Activated T-cell treated with anti-CD3 and anti-CD28 coated beads, Interleukin-2, amount 50 U/mL, for 24 hours (primary cell): ENCODE data around the gene CYP39A1.

Experiments
- DNase-seq: peaks from one replicate; pipeline ENCODE4 v3.0.0-alpha.2; 2020
- H3K27ac Mint-ChIP-seq: 2 replicates; pipeline ENCODE4 v1.8.0; 2020; ENCODE audit warnings: mild to moderate bottlenecking, mixed read lengths
- H3K27me3 Mint-ChIP-seq: 2 replicates; pipeline ENCODE4 v1.8.0; 2020; ENCODE audit warnings: mixed read lengths
- H3K36me3 Mint-ChIP-seq: 2 replicates; pipeline ENCODE4 v1.8.0; 2020; ENCODE audit warnings: low read depth, mixed read lengths
- H3K4me1 Mint-ChIP-seq: 2 replicates; pipeline ENCODE4 v1.8.0; 2020; ENCODE audit warnings: low read depth, mixed read lengths
- H3K4me3 Mint-ChIP-seq: 2 replicates; pipeline ENCODE4 v1.8.0; 2020; ENCODE audit warnings: mild to moderate bottlenecking, moderate library complexity, mixed read lengths
- H3K9me3 Mint-ChIP-seq: 2 replicates; pipeline ENCODE4 v1.8.0; 2020; ENCODE audit warnings: mixed read lengths

CYP39A1 gene

DNA sequence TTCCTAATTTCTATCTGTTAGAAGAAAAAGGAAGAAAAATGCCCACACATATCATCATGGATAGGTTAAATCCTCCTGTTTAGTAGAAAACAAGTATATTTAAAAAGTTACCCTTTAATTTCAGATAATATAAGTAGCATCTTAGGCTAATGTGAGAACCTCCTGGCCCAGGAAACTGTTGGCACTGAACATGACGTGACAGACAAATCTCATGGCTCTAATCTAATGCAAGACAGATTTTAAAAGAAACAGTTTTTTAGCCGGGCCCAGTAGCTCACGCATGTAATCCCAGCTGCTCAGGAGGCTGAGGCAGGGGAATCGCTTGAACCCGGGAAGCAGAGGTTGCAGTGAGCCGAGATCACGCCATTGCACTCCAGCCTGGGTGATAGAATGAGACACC is 22.9 kb downstream of the CYP39A1 start:
- no peak overlapping the region for H3K27ac Mint-ChIP-seq
- peaks cover 15% of the 10 kb centered on the region for H3K27me3 Mint-ChIP-seq
- peaks cover 4% of the 10 kb centered on the region for H3K4me1 Mint-ChIP-seq
- no peaks in the 10 kb centered on the region for H3K36me3 Mint-ChIP-seq
- no peaks in the 10 kb centered on the region for H3K9me3 Mint-ChIP-seq
- H3K4me3 Mint-ChIP-seq: no peak overlapping the region
- DNase-seq: no peak

DNA sequence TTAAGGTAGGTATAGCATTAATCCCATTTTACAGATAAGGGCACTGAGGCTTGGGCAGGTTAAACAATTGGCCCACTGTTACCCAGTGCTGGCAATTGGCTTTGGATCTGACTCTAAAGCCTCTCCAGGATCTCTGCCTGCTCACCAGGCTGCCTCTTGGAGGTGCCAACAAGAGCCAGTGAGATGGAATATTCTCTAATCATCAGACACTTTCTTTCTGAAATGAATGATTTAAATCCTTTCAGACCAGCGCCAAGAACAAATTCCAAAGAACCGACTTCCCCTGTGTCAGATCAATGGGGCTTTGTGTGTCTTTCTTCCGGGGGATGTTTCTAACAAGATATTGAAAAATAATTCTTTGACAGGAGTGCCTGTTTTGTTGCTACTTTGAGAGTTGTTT is 23.6 kb downstream of the CYP39A1 start:
- no peak overlapping the region for H3K27ac Mint-ChIP-seq
- DNase-seq: no peak
- no peak overlapping the region for H3K4me3 Mint-ChIP-seq
- H3K4me1 Mint-ChIP-seq: peaks cover 4% of the 10 kb centered on the region
- no peaks in the 10 kb centered on the region for H3K36me3 Mint-ChIP-seq
- peaks cover 16% of the 10 kb centered on the region for H3K27me3 Mint-ChIP-seq
- no peaks in the 10 kb centered on the region for H3K9me3 Mint-ChIP-seq

DNA sequence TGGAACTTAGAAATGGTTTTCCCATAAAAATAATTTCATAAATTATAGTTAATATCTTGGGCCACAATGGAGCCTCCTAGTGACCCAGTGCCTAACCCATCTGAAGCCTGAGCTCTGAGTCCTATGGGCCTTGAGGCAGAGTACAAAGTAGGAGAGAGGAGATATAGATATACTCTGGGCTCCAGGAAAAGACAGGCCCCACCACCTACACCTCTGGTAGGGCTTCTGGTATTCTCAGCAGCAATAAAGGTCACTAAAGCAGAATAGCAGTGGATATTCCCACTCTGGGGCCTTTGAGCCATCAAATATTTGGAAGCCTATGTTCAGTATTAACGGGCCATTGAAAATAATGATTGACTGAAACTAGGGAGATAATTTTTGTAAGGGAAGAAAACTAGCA is 24.1 kb downstream of the CYP39A1 start:
- no peak overlapping the region for H3K27ac Mint-ChIP-seq
- H3K9me3 Mint-ChIP-seq: no peaks in the 10 kb centered on the region
- no peak overlapping the region for H3K4me3 Mint-ChIP-seq
- DNase-seq: no peak
- H3K36me3 Mint-ChIP-seq: no peaks in the 10 kb centered on the region
- peaks cover 4% of the 10 kb centered on the region for H3K4me1 Mint-ChIP-seq
- H3K27me3 Mint-ChIP-seq: peaks cover 19% of the 10 kb centered on the region

DNA sequence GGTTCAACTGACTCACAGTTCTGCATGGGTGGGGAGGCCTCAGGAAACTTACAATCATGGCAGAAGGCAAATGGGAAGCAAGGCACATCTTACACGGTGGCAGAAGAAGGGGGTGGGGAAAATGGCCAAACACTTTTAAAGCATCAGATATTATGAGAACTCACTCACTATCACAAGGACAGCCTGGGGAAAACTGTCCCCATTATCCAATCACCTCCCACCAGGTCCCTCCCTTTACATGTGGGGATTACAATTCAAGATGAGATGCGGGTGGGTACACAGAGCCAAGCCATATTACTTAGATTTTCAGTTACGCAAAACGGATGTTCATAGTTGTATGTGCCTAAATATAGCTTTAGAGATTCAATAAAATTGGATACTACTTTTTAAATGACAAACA is 25.6 kb downstream of the CYP39A1 start:
- no peak overlapping the region for H3K4me3 Mint-ChIP-seq
- no peak for DNase-seq
- peaks cover 4% of the 10 kb centered on the region for H3K4me1 Mint-ChIP-seq
- H3K27me3 Mint-ChIP-seq: peaks cover 27% of the 10 kb centered on the region
- H3K36me3 Mint-ChIP-seq: no peaks in the 10 kb centered on the region
- H3K27ac Mint-ChIP-seq: no peak overlapping the region
- H3K9me3 Mint-ChIP-seq: no peaks in the 10 kb centered on the region

DNA sequence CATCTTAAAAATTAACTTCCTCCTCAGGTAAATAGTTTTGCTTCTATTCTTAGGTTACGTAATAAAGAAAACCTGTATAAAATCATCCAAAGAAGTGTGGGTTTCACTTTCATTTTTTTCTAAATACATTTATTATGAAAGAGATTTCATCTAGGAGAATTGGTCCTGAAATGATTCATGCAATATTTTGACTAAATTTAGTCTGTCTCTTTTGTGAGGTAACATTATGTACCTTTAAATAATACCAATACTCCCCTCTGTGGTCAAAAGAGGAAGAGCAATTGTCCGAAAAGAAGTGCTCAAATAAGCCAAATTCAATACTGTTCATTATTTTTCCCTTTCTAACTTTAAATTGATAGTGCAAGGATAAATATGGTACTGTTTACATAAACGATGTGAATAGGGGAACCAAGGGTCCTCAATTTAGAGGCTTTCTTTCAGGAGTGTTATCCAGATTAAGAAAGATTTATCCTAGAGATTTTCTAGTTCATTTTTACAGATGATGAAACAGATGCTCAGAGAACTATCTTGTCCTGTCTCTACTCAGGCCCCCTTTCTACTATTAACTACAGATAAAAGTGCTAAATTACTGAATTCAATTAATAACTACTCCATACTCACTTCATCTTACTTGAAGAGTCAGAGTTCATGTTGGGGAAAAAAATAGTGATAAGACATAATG is 26.2 kb downstream of the CYP39A1 start:
- H3K4me3 Mint-ChIP-seq: no peak overlapping the region
- H3K4me1 Mint-ChIP-seq: peaks cover 4% of the 10 kb centered on the region
- peaks cover 26% of the 10 kb centered on the region for H3K27me3 Mint-ChIP-seq
- DNase-seq: no peak
- H3K9me3 Mint-ChIP-seq: no peaks in the 10 kb centered on the region
- no peaks in the 10 kb centered on the region for H3K36me3 Mint-ChIP-seq
- H3K27ac Mint-ChIP-seq: no peak overlapping the region

DNA sequence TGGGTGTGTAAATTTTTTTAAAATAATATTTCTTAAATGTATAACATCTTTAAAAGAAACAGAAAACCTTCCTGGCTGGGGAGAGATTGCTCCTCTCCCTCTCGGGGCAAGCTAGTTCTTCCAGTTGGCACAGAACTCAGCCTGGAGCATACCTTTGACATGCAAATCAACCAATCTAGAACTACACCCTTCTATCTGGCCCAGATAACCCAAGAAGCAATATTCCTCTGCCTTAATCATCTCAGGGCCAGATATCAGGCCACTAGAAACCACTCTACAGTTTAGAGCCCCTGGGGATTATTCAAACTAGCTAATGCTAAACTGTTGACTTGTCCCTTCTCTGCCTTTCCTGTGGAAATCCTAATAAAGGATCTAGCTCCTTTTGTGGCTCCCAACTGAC is 33.9 kb downstream of the CYP39A1 start:
- H3K36me3 Mint-ChIP-seq: no peaks in the 10 kb centered on the region
- no peak for DNase-seq
- no peak overlapping the region for H3K4me3 Mint-ChIP-seq
- no peak overlapping the region for H3K27ac Mint-ChIP-seq
- no peaks in the 10 kb centered on the region for H3K9me3 Mint-ChIP-seq
- peaks cover 55% of the 10 kb centered on the region for H3K27me3 Mint-ChIP-seq
- H3K4me1 Mint-ChIP-seq: no peaks in the 10 kb centered on the region

DNA sequence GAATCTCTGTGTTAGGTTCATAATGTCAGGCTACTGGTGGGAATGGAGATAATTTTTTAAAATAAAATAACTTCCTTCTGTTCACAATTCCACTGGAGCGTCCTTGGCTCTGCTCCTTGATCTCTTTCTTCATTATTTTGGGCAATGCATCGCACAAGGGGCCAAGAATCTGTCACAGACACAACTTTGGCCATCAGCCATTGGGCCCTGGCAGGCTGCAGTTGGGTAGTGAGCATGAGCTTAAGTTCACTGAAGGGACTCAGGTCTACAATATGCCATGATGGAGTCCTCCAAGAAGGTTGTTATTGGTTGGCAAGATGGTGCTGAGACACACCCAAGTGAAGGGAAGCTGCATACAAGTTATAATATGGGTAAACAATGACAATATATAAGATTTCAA is 40.0 kb downstream of the CYP39A1 start:
- Mint-ChIP-seq H3K4me1 (no peaks in the 10 kb centered on the region), H3K36me3 (no peaks in the 10 kb centered on the region), H3K27me3 (peaks cover 27% of the 10 kb centered on the region), H3K27ac (no peak overlapping the region), H3K9me3 (no peaks in the 10 kb centered on the region), H3K4me3 (no peak overlapping the region)
- no peak for DNase-seq

DNA sequence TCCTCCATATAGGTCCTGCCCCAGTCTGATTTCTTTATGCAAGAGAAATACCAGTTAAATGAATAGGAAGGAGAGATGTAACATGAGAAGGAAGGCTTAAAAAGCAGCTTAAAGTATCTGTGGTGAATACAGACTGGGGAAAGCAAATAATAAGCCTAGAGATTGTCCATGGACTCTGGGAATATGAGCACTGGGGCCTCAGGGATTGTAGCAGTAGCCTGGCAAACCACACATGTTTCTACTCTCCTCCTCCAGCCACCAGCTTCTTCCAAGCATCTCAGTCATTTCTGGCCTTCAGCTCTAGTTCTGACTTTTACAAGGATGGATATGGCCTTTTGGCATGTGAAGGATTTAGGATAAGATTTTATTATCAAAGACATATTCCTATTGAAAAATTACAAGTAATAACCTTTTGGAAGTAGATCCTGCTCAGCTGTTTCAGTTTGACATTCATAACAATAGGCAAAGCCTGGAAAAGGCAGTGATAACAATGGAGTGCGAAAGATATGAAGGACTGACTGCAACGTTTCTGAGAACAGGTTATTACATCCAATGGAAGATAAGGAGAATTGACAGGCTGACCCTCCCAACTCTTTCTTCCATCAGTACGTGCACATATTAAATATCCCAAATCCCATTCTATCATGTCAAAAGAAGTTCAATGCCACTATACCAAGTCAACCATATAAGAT is 41.6 kb downstream of the CYP39A1 start:
- H3K27ac Mint-ChIP-seq: no peak overlapping the region
- no peaks in the 10 kb centered on the region for H3K9me3 Mint-ChIP-seq
- H3K4me1 Mint-ChIP-seq: no peaks in the 10 kb centered on the region
- peaks cover 21% of the 10 kb centered on the region for H3K27me3 Mint-ChIP-seq
- no peak overlapping the region for H3K4me3 Mint-ChIP-seq
- no peak for DNase-seq
- no peaks in the 10 kb centered on the region for H3K36me3 Mint-ChIP-seq

DNA sequence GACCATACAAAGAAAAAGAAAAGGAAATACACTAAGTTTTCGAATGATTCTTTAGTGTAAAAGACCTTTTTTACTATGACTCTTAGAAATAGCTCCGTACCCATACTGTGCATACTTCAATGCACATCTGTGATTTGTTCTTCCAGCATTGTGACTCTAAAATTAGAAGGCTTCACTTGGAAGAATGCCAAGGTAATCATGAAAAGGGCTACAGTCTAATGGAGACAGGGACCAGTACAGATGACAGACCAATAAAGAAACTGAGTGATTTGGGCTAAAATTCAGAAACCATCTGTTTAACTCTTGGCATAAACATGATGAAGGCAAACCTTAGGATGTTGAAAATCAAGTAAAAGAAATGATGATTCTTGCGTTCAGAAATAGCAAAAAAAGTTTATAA is 46.3 kb downstream of the CYP39A1 start:
- H3K9me3 Mint-ChIP-seq: no peaks in the 10 kb centered on the region
- H3K27me3 Mint-ChIP-seq: peaks cover 23% of the 10 kb centered on the region
- no peak overlapping the region for H3K27ac Mint-ChIP-seq
- DNase-seq: no peak
- H3K36me3 Mint-ChIP-seq: no peaks in the 10 kb centered on the region
- no peak overlapping the region for H3K4me3 Mint-ChIP-seq
- H3K4me1 Mint-ChIP-seq: no peaks in the 10 kb centered on the region

DNA sequence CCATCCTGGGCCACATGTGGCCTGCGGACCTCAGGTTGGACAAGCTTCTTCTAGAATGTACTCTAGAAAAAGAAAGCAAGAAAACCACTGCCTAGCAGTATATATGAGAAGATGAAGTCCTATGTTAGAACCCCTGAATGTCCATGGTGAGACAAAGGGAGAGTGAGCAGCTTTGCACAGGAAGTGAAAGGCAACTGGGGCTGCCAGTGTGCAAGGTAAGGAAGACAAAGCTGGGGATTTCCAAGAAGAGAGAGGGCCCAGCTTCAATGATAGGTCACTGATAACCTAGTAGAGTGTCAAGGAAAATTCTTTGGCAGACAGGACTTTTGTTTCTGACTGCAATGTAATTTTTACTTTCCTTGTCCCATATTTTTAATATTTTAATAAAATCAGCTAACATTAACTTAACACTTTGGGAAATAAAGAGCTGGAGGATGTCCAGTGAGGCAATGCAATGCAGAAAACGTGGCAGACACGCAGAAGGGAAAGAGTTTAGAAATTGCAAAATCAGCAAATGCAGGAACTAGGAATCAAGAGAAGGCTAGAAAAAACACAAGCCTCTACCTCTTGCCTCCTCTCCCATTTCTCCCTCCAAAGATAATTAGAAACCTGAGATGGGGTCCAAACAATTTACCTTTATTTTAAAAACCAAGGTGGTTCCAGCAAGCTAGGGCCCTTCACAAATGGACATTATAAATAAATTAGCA is 47.4 kb downstream of the CYP39A1 start:
- H3K36me3 Mint-ChIP-seq: no peaks in the 10 kb centered on the region
- peaks cover 34% of the 10 kb centered on the region for H3K27me3 Mint-ChIP-seq
- no peaks in the 10 kb centered on the region for H3K9me3 Mint-ChIP-seq
- no peaks in the 10 kb centered on the region for H3K4me1 Mint-ChIP-seq
- H3K4me3 Mint-ChIP-seq: no peak overlapping the region
- no peak overlapping the region for H3K27ac Mint-ChIP-seq
- DNase-seq: no peak

DNA sequence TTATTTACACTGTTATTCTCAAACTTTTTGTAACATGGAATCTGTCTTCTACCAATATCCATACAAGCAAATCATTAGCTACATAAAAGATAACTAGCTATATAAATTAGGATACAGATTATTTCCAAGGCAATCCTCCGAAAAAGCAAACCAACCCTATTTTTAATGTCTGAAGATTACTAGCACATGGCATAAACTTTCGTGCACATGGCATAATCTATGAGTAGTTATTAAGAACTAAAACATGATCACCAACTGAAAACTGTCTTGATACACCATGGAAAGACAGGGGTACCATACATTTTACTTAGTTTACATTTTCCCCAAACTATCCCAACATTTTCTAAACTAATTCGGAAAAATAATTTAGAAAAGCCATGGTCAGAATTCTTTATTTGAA is 54.4 kb downstream of the CYP39A1 start:
- Mint-ChIP-seq H3K36me3 (no peaks in the 10 kb centered on the region), H3K4me3 (no peak overlapping the region), H3K27me3 (peaks cover 31% of the 10 kb centered on the region), H3K27ac (no peak overlapping the region), H3K4me1 (peaks cover 2% of the 10 kb centered on the region), H3K9me3 (peaks cover 5% of the 10 kb centered on the region)
- DNase-seq: no peak

DNA sequence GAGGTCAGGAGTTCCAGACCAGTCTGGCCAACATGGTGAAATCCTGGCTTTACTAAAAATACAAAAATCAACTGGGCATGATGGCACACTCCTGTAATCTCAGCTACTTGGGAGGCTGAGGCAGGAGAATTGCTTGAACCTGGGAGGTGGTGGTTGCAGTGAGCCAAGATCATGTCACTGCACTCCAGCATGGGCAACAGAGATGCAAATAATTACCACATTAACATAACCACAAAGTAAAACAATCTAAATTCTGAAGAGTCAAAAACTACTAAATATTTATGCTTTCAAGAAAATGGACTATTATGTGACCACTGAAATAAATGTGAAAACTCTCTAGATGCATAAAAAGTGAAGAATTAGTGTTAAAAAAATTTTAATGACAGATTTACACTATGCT is 59.9 kb downstream of the CYP39A1 start:
- DNase-seq: no peak
- H3K4me1 Mint-ChIP-seq: peaks cover 2% of the 10 kb centered on the region
- no peak overlapping the region for H3K4me3 Mint-ChIP-seq
- H3K27ac Mint-ChIP-seq: no peak overlapping the region
- H3K36me3 Mint-ChIP-seq: no peaks in the 10 kb centered on the region
- peaks cover 5% of the 10 kb centered on the region for H3K9me3 Mint-ChIP-seq
- H3K27me3 Mint-ChIP-seq: peaks cover 32% of the 10 kb centered on the region

DNA sequence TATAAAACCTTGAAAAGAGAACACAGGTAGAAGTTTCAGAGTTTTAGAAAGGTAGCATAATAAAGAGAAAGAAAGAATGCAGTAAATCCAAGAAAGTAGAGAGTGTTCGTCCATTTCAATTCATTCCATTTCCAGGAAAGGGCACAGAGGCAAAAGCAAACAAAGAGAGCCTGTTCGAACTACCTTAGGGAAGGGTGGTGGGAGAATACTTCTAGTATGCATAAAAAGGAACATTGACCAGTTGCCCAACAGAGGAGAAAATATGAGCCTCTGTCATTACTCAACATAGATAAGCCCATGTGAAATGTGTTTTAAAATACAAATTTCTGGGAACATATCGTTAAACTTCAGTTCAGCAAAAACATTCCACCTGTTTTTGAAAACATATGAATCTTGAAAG is 60.6 kb downstream of the CYP39A1 start:
- Mint-ChIP-seq H3K27ac (no peak overlapping the region), H3K27me3 (peaks cover 29% of the 10 kb centered on the region), H3K4me3 (no peak overlapping the region), H3K36me3 (no peaks in the 10 kb centered on the region), H3K4me1 (peaks cover 2% of the 10 kb centered on the region), H3K9me3 (peaks cover 5% of the 10 kb centered on the region)
- no peak for DNase-seq

DNA sequence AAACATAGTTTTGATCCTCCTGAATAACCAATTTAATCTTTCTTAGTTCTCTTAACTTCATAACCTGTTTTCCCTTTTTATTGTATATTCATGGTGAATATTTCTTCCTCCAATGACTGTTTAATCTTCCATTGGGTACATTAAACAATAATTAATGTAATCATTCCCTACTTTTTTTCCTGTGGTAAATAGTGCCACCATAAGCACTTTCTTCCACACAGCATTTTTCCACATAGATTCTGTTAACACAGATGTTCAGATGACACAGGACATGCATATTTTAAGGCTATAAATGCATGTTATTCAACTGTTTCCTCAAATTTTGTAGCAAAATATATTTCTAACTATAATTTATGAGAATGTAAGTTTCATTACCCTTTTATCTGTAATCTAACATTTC is 61.9 kb downstream of the CYP39A1 start:
- Mint-ChIP-seq H3K27ac (no peak overlapping the region), H3K36me3 (no peaks in the 10 kb centered on the region)
- no peak for DNase-seq

DNA sequence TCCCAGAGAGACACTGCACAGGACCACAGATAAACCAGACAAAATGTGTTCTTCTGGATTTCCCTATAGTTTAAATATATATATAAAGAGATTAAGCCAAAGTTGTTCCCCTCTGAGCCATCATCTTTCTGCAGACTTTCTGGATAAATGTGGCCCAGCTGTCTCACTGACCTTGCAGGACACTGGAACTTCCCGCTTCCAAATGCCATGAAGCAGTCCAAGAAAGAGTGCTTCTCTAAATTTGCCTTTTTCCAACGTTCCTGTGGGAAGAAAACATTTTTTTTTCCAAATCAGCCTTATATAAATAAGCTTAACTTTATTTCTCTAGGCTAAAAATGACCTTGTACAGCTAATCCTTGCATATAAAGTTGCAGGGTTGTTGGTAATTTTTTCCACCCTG is 65.7 kb downstream of the CYP39A1 start:
- H3K9me3 Mint-ChIP-seq: no peaks in the 10 kb centered on the region
- H3K27me3 Mint-ChIP-seq: peaks cover 40% of the 10 kb centered on the region
- H3K4me1 Mint-ChIP-seq: no peaks in the 10 kb centered on the region
- H3K36me3 Mint-ChIP-seq: no peaks in the 10 kb centered on the region
- H3K27ac Mint-ChIP-seq: no peak overlapping the region
- no peak overlapping the region for H3K4me3 Mint-ChIP-seq
- no peak for DNase-seq

More for the DNA sequence above, 61.9 kb downstream of the CYP39A1 start:
- H3K27me3 Mint-ChIP-seq: peaks cover 34% of the 10 kb centered on the region
- H3K4me3 Mint-ChIP-seq: no peak overlapping the region
- H3K4me1 Mint-ChIP-seq: peaks cover 2% of the 10 kb centered on the region
- peaks cover 5% of the 10 kb centered on the region for H3K9me3 Mint-ChIP-seq
